ENCODE data around the gene TRPM8. TPM values are rescaled to one million over a fixed set of nuclear protein-coding genes. Genes with fewer than 3 reads are reported as not detected.

Gene TRPM8
- not detected in 2 replicates for total RNA-seq

DNA sequence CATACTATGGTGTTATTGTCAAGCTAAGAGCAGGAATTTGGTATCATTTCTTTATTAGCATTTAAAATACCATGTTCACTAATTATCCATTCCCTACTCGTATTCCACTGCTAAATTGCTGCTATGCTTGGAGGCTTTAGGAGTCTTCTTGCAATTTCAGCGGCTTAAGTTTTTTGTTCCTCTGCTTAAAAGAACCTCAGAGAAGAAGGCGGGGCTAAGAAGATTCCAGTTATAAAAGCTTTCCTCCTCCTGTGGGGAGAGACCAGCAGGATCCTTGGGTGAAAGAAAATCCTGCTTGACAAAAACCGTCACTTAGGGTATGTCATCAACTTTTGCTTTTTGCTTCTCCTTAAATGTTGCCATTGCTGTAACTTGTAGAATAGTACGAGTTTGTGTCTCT, at the start of gene TRPM8:
Gene TRPM8 (plus strand): TSS at position 258 of the 400 bp plus-strand sequence. CDS start 9,165 bp downstream, outside the sequence.

DNA sequence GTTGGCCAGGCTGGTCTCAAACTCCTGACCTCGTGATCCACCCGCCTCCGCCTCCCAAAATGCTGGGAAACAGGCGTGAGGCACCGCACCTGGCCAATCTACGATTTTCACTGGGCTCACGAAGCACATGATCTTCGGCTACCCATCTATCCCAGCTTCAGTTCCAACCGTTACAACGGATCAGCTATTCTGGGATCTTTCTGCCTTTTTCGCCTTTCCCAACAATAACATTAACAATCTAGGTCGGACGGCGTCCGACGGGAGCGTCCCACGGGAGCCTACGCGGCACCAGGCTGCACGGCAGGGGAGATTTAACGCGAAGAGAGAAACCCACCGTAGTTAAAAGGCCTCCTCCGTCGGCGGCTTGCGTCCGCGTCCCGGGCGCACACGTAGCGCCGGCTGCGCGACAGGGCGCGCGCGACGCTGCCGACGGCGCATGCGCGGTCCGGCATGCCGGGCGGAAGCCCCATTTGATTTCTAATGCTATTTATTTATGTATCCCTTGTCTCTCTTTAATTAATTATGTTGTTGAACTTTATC, 49.1 kb upstream of the TRPM8 start, which contains the start of gene MSL3B:
Gene MSL3B (minus strand): TSS at position 394 of the 540 bp plus-strand sequence.

DNA sequence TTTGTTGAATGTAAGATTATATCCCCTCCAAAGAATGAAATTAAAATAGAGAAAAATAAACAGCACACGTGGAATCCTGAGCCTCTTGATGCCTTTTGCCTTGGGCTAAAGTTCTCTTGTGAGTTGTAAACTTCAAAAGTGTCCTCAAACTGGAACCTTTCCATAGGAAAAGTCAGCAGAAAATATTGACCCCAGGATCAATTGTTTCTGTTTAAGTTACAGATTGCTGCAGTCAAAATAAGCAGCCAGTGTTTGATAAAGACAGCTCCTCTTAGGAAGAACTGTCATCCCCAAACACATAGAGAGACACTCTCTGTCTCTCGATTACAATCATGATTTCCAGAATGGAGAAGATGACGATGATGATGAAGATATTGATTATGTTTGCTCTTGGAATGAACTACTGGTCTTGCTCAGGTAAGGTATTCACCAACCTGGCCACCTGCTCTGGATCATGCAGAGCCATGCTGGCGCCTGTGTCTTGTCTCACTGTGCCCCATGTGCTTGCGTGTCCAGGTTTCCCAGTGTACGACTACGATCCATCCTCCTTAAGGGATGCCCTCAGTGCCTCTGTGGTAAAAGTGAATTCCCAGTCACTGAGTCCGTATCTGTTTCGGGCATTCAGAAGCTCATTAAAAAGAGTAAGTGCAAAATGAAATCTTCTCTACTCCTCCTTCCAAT, 133.4 kb downstream of the TRPM8 start, which contains the start of gene SPP2:
Gene SPP2 (plus strand): TSS at position 248 of the 681 bp plus-strand sequence. CDS start 85 bp downstream, at position 333.

Other genes with a start within 250 kb of the TRPM8 start
- not detected in 2 replicates for gene UGT1A9, start 245.5 kb upstream of the TRPM8 start, total RNA-seq
- not detected in 2 replicates for gene UGT1A7, start 235.5 kb upstream of the TRPM8 start, total RNA-seq
- not detected in 2 replicates for gene UGT1A6, start 224.5 kb upstream of the TRPM8 start, total RNA-seq
- gene UGT1A5, start 204.5 kb upstream of the TRPM8 start, total RNA-seq = not detected in 2 replicates
- not detected in 2 replicates for gene UGT1A4, start 198.6 kb upstream of the TRPM8 start, total RNA-seq
- gene UGT1A3, start 188.3 kb upstream of the TRPM8 start, total RNA-seq = not detected in 2 replicates
- gene UGT1A1, start 157.1 kb upstream of the TRPM8 start, total RNA-seq = not detected in 2 replicates
- not detected in 2 replicates for gene MROH2A, start 139.0 kb upstream of the TRPM8 start, total RNA-seq
- gene HJURP, start 62.8 kb upstream of the TRPM8 start, total RNA-seq = 1.5 and 9.4 TPM in 2 replicates
- gene SPP2, start 133.3 kb downstream of the TRPM8 start, total RNA-seq = not detected in 2 replicates